Stimulated activated CD8-positive, alpha-beta memory T cell treated with anti-CD3 and anti-CD28 coated beads, Interleukin-2, amount 100 ng/mL, for 48 hours (primary cell): ENCODE measurements around the gene FPR1.

Experiments used
- DNase-seq, 2 donors: peaks; one replicate each; pipeline ENCODE4 v3.0.0-alpha.2; 2020; ENCODE audit warnings: low read depth in 2 of 2

Gene FPR1

GRCh38 chr19:51704626-51705025 is 47.1 kb downstream of the FPR1 start:
- no peak for DNase-seq

- DNase-seq: peak; percentile 95 to 97
Observed at GRCh38 chr19:51703575-51704515, 47.8 kb downstream of the FPR1 start.

DNA sequence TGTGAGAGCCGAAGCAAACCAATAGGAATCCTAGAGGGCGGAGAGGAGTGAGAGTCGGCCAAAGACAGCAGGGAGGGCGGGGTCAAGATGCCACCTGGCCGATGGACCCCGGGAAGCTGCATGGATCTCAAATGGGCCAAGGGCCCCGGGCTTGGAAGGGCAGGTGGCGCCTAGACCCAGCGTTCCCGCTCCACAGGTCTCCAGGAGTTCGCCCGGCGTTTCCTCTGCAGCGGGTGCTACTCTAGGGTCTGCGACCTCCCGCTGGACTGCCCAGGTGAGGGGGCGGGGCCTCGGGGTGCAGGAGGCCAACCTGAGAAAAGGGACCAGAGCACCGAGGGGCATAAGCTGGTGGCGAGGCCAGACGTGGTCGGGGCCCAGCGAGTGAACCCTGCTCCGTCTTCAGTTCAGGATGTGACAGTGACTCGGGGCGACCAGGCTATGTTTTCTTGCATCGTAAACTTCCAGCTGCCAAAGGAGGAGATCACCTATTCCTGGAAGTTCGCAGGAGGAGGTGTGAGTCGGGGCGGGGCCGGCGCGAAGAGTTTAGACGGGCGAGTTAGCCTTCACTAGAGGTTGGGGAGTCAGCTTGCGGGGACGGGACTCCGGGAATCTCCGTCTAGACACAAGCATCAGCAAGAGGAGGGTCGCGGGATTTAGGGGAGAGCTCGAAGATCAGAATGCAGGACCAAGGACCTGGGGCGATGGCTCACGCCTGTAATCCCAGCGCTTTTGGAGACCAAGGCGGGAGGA is 48.7 kb downstream of the FPR1 start:
- DNase-seq: no peak

GRCh38 chr19:51702103-51702824 is 49.4 kb downstream of the FPR1 start:
- peak in 1 of 2 donors; percentile 41 for DNase-seq

GRCh38 chr19:51701468-51702100 is 50.1 kb downstream of the FPR1 start:
- DNase-seq: no peak

DNA sequence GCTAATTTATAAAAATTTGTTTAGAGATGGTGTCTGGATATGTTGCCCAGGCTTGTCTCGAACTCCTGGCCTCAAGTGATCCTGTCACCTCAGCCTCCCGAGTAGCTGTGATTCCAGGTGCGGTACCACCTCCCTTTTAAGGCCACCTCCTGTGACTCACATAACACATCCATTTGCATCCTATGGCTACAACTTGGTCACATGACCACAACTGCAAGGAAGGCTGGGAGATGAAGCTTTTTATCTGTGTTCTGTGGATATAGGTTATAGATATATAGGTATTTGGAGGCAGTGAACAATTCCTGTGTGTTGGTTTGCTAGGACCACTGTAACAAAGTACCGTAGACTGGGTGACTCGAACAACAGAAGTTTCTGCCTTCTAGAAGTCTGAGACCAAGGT is 52.5 kb downstream of the FPR1 start:
- no peak for DNase-seq

DNA sequence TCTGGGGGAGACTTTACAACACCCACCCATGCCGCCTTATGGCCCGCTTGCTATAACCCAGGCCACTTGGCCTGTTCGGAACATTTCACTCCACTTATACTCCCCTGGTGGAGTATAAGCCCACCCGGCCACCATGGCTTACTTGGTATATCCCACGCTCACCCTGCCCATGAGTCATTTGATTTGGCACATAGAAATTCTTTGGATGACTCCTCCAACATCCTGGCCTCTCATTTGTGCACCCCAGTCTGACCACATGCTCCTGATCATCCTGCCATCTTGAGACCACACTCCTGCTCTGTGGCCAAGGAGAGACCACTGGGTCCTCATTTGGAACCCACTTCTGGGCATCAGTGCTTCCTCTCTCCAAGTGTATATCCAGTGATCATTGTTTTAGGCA is 53.4 kb downstream of the FPR1 start:
- no peak for DNase-seq

GRCh38 chr19:51697169-51697776 is 54.4 kb downstream of the FPR1 start:
- DNase-seq: no peak

DNA sequence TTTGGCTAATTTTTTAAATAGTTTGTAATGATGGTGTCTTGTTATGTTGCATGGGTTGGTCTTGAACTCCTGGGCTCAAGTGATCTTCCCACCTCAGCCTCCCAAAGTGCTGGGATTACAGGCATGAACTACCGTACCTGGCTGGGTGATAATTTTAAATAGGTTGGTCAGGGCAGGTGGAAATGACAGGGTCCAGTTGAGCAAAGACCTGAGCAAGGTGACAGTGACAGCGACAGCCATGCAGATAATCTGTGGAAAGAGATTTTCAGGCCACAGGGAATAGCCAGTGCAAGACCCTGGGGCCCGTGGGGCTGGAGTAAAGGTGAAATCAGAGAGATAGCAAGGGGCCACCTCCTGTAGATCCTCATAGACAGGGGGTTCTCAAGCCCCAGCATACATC is 55.1 kb downstream of the FPR1 start:
- no peak for DNase-seq
